Transverse colon (tissue), 4 donors: Measurements from ENCODE around the gene TGM3. TPM values are rescaled to one million over a fixed set of nuclear protein-coding genes. Genes with fewer than 3 reads are reported as not detected.

Source experiments
- DNase-seq: peaks from one replicate; pipeline ENCODE4 v3.0.0-alpha.2; 2019
- H3K27ac ChIP-seq, 4 donors: fragments of 200-600 bp; sonication (generic); 2 replicates each; pipeline ENCODE4 v1.5.1; 2016 to 2018; ENCODE audit warnings: inconsistent platforms in 4 of 4
- H3K27me3 ChIP-seq: fragments of 200-600 bp; sonication (generic); 2 replicates; pipeline ENCODE4 v1.5.1; 2017; ENCODE audit warnings: inconsistent platforms
- H3K36me3 ChIP-seq, 4 donors: fragments of 200-600 bp; sonication (generic); 2 replicates each; pipeline ENCODE4 v1.5.1; 2017 to 2019; ENCODE audit warnings: inconsistent platforms in 4 of 4
- H3K4me1 ChIP-seq, 4 donors: fragments of 200-600 bp; sonication (generic); 2 replicates each; pipeline ENCODE4 v1.5.1; 2017 to 2020; ENCODE audit warnings: inconsistent platforms in 4 of 4
- H3K4me3 ChIP-seq, 4 donors: fragments of 200-600 bp; sonication (generic); 1 replicate in 1 of 4; 2 replicates in 3 of 4; pipeline versions ENCODE4 v1.5.1 to v1.6.1; 2017 to 2019; ENCODE audit warnings: inconsistent platforms in 4 of 4
- H3K9me3 ChIP-seq, 2 donors: fragments of 200-600 bp; sonication (generic); 2 replicates each; pipeline ENCODE4 v1.5.1; 2017 to 2019; ENCODE audit warnings: inconsistent platforms in 2 of 2
- EP300 ChIP-seq: sonication (generic); formaldehyde crosslinking; IDR thresholded peaks from one replicate; pipeline ENCODE4 v1.6.1; 2017; ENCODE audit warnings: antibody characterized with exemption, low read depth
- POLR2A ChIP-seq: fragments of 450-650 bp; IDR thresholded peaks from one replicate; pipeline ENCODE4 v1.6.1; 2016; ENCODE audit warnings: antibody characterized with exemption, mild to moderate bottlenecking, moderate library complexity
- POLR2AphosphoS5 ChIP-seq, 3 donors: sonication (generic); formaldehyde crosslinking; IDR thresholded peaks; one replicate each; pipeline ENCODE4 v1.6.1; 2016; ENCODE audit warnings: antibody characterized with exemption in 3 of 3
- WGBS, 2 donors: methylation state at CpG; one replicate each; pipeline ENCODE4 v1.1.5; 2018; ENCODE audit warnings: low coverage in 1 of 2; 5-methylcytosine and 5-hydroxymethylcytosine counted together
- in situ Hi-C, 4 donors: fragments of 200-750 bp; cut with MboI; loops; one replicate each; pipeline versions ENCODE4 v1.15.0 to v1.15.1; 2017; ENCODE audit warnings: low sequenced_read_pairs in 3 of 4, low pct_ligation_motif_present in 1 of 4, low pct_unique_long_range_greater_than_20kb in 1 of 4
- intact Hi-C: fragments of 100-400 bp; cut with DNase I; formaldehyde crosslinking; loops from one replicate; pipeline ENCODE4 v1.15.1; 2023; ENCODE audit warnings: low total_unique reads
- total RNA-seq, 4 donors: library from RNA; depleted of rRNA; stranded (reverse); fragments of >200 nt; gene quantifications; one replicate each; pipeline ENCODE4 v1.1.0, GENCODE V29; 2016
- TF ChIP-seq, protein P1 (sequence below), 5 experiments: fragments of 200-600 bp in 3 of 5; fragments of 450-650 bp in 2 of 5; sonication (generic) in 3 of 5; IDR thresholded peaks; 1 replicate in 2 of 5; 2 replicates in 3 of 5; pipeline ENCODE4 v1.5.1; 2016 to 2017; ENCODE audit warnings: antibody characterized with exemption in 5 of 5, inconsistent platforms in 3 of 5, mild to moderate bottlenecking in 2 of 5, moderate library complexity in 1 of 5

TGM3 gene
- total RNA-seq, 4 donors from 2014 or later = 0.14 TPM; not detected in 3

DNA sequence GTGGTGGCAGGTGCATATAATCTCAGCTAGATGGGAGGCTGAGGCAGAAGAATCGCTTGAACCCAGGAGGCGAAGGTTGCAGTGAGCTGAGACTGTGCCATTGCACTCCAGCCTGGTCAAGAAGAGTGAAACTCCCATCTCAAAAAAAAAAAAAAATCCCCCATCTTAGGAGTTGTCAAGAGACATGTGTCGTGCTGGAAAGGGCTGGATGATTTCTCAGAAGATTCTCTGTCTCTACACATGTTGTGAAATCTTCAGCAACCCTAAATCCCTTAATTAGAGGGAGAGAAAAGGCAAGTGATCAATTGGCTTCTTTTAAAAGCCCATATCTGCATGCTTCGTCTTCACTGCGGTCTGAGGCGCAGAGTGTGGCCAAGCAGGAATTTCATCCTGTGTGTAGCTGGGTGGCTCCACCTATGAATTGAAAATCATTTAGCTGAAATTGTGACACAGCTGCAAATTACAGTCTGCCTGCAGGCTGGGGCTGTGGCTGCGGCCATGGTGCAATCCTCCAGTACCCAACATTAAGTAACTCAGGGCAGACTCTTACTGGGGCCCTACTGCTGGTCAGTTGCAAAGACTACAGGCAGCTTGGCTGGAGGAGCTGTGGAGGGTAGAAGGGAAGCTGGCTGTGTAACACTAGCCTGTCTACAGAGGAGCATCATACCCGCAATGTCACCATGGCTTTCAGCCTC lies 3.2 kb upstream of the TGM3 start:
- Histone ChIP-seq H3K27ac (no peak overlapping the region), H3K4me3 (no peak overlapping the region), H3K9me3 (no peaks in the 10 kb centered on the region), H3K36me3 (no peaks in the 10 kb centered on the region), H3K27me3 (no peaks in the 10 kb centered on the region), H3K4me1 (peaks cover 0 to 3% (median 0%) of the 10 kb centered on the region in 4 donors)
- no peak for DNase-seq
- 91 to 96% methylated on average over 5 to 8 of the region's 8 CpGs for WGBS, 2 donors
- intact Hi-C loops (no loop called here), in situ Hi-C loops (no loop called here)
- TF ChIP-seq POLR2AphosphoS5 (IDR thresholded peaks at IDR 0.05) = no peak
- TF ChIP-seq, protein P1, sequence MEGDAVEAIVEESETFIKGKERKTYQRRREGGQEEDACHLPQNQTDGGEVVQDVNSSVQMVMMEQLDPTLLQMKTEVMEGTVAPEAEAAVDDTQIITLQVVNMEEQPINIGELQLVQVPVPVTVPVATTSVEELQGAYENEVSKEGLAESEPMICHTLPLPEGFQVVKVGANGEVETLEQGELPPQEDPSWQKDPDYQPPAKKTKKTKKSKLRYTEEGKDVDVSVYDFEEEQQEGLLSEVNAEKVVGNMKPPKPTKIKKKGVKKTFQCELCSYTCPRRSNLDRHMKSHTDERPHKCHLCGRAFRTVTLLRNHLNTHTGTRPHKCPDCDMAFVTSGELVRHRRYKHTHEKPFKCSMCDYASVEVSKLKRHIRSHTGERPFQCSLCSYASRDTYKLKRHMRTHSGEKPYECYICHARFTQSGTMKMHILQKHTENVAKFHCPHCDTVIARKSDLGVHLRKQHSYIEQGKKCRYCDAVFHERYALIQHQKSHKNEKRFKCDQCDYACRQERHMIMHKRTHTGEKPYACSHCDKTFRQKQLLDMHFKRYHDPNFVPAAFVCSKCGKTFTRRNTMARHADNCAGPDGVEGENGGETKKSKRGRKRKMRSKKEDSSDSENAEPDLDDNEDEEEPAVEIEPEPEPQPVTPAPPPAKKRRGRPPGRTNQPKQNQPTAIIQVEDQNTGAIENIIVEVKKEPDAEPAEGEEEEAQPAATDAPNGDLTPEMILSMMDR (IDR thresholded peaks at IDR 0.05) = no peak
- TF ChIP-seq EP300 = no peak
- no peak for TF ChIP-seq POLR2A

DNA sequence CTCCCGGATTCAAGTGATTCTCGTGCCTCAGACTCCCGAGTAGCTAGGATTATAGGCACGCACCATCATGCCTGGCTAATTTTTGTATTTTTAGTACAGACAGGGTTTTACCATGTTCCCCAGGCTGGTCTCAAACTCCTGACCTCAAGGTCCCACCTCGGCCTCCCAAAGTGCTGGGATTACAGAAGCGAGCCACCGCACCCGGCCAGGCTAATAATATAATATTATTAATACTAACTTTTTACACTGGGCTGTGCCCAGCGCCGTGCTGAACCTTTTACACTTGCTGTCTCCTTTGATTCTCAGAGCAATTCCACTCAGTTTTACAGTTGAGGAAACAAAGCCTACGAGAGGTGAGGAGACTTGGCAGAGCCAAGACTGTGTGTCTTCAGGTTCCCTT lies 2.3 kb upstream of the TGM3 start:
- Histone ChIP-seq H3K4me3 (no peak overlapping the region), H3K27me3 (no peaks in the 10 kb centered on the region), H3K4me1 (peaks cover 0 to 3% (median 0%) of the 10 kb centered on the region in 4 donors), H3K9me3 (no peaks in the 10 kb centered on the region), H3K27ac (no peak overlapping the region), H3K36me3 (no peaks in the 10 kb centered on the region)
- TF ChIP-seq EP300 = no peak
- no peak for TF ChIP-seq POLR2A
- 75 to 91% methylated on average over 4 to 11 of the region's 11 CpGs for WGBS, 2 donors
- DNase-seq = no peak
- intact Hi-C loops (no loop called here), in situ Hi-C loops (no loop called here)

DNA sequence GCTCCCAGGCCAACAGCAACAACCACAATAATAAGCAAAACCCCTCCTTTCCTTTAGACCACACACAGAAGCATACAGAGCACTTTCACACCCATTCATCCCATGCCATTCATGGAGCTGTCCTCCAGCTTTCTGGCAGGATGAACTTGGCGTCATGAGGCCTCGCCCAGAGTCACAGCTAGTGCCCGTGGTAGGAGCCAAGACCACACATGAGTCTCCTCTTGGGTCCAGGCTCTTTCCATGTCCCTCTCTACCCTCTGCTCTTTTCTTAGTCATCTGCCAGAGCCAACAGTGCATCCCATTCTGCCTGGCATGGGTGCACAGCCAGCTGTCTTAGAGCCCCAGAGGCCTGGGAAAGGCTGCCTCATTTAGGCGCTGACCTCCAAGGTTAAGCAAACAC lies 1.8 kb upstream of the TGM3 start:
- no peak overlapping the region for H3K27ac ChIP-seq
- H3K36me3 ChIP-seq = no peaks in the 10 kb centered on the region
- H3K4me1 ChIP-seq = peaks cover 0 to 3% (median 0%) of the 10 kb centered on the region in 4 donors
- in situ Hi-C loops = no loop called here
- H3K4me3 ChIP-seq = no peak overlapping the region
- intact Hi-C loops = no loop called here
- no peak for TF ChIP-seq EP300
- TF ChIP-seq, protein P1 (IDR thresholded peaks at IDR 0.05) = no peak
- TF ChIP-seq POLR2A = no peak
- 91% methylated on average over 4 of the region's 4 CpGs; no CpG with 5 or more reads in 1 of the 2 donors for WGBS, 2 donors
- no peaks in the 10 kb centered on the region for H3K27me3 ChIP-seq
- no peaks in the 10 kb centered on the region for H3K9me3 ChIP-seq
- no peak for DNase-seq

DNA sequence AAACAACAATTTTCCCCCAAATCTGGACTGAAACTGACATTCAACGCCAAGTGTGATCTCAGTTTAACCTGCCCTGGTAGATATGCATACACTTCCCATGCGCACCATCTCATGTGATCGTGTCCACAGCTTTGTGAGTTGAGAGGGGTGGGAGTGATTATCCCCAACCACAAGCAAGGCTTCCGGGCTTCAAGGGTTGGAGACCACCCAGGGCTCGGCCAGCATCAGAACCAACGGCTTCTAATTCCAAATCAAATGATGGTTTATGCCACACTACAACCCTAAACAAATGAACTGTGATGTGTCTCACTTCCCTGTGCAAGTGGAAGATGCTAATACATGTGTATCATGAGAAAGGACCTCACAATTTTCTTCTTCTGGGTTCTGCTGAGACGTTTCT lies 515 bp upstream of the TGM3 start:
- intact Hi-C loops (no loop called here), in situ Hi-C loops (no loop called here)
- H3K4me3 ChIP-seq = no peak overlapping the region
- no peak for DNase-seq
- WGBS, 2 donors = 68 to 78% methylated on average over 3 to 7 of the region's 7 CpGs
- H3K4me1 ChIP-seq = peaks cover 0 to 9% (median 5%) of the 10 kb centered on the region in 4 donors
- no peaks in the 10 kb centered on the region for H3K36me3 ChIP-seq
- H3K27me3 ChIP-seq = no peaks in the 10 kb centered on the region
- no peak overlapping the region for H3K27ac ChIP-seq
- TF ChIP-seq POLR2A = no peak
- no peak for TF ChIP-seq EP300
- TF ChIP-seq, protein P1 (IDR thresholded peaks at IDR 0.05) = no peak
- no peak for TF ChIP-seq POLR2AphosphoS5 (IDR thresholded peaks at IDR 0.05)
- no peaks in the 10 kb centered on the region for H3K9me3 ChIP-seq
